ENCODE results near the gene CACNA1C.

DNA sequence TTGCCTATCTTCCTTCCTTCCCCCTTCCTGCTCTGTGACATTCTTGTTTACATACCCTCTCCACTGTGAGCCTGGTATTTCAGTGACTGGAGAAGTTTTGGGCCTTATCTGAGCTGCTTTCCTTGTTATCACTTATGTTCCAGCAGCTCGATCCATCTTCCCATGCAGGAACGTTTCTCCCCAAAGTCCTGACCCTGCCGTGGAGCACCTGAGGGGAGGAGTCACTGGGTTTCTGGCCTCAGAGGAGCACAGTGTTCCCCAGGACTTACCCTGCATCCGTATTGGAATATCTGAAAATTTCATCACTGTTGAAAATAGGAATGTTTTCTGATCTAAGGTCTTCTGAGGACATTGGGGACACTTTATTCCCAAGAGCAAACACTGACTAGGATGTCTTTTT is 141.8 kb downstream of the CACNA1C start:
- TF ChIP-seq CTCF (IDR thresholded peaks at IDR 0.05) (no peak), EZH2 (IDR thresholded peaks at IDR 0.05; ENCODE audit: borderline replicate concordance, insufficient read depth, low read depth, low read length, poor library complexity, severe bottlenecking) (no peak)

Data from B cell (primary cell).